Lower leg skin (tissue), 4 donors: ENCODE measurements around the gene DTNBP1. TPM values are rescaled to one million over a fixed set of nuclear protein-coding genes. Genes with fewer than 3 reads are reported as not detected.
"Not testable (repeated sequence)": the region's sequence is repeated elsewhere in the genome, so short reads cannot be mapped to it uniquely, and the experiment has no call there.

Experiments used
- DNase-seq, 2 donors: peaks; one replicate each; pipeline ENCODE4 v3.0.0-alpha.2; 2019; ENCODE audit warnings: low spot score in 2 of 2
- H3K4me3 ChIP-seq: fragments of 200-600 bp; sonication (generic); 2 replicates; pipeline ENCODE4 v1.5.1; 2017; ENCODE audit warnings: mild to moderate bottlenecking, low read depth; ENCODE audit not compliant: poor library complexity, severe bottlenecking
- POLR2A ChIP-seq, 2 donors: fragments of 450-650 bp; IDR thresholded peaks; one replicate each; pipeline ENCODE4 v1.6.1; 2016 to 2017; ENCODE audit warnings: antibody characterized with exemption in 2 of 2, mild to moderate bottlenecking in 1 of 2, moderate library complexity in 1 of 2
- WGBS, 2 donors: methylation state at CpG; one replicate each; pipeline ENCODE4 v1.1.5; 2018; 5-methylcytosine and 5-hydroxymethylcytosine counted together
- intact Hi-C: fragments of 100-400 bp; cut with DNase I; formaldehyde crosslinking; loops from one replicate; pipeline ENCODE4 v1.15.0; 2023; ENCODE audit warnings: low total_unique reads
- total RNA-seq, 4 donors: library from RNA; depleted of rRNA; stranded (reverse); fragments of >200 nt; gene quantifications; one replicate each; pipeline ENCODE4 v1.1.0, GENCODE V29; 2016
- TF ChIP-seq, protein P1 (sequence below), 3 donors: fragments of 450-650 bp; IDR thresholded peaks; one replicate each; pipeline ENCODE4 v1.5.1; 2016; ENCODE audit warnings: antibody characterized with exemption in 3 of 3, mild to moderate bottlenecking in 3 of 3, moderate library complexity in 2 of 3

The DTNBP1 gene
- total RNA-seq, 4 donors from 2014 or later, result 9.4 to 13.2 (median 11.6) TPM

DNA sequence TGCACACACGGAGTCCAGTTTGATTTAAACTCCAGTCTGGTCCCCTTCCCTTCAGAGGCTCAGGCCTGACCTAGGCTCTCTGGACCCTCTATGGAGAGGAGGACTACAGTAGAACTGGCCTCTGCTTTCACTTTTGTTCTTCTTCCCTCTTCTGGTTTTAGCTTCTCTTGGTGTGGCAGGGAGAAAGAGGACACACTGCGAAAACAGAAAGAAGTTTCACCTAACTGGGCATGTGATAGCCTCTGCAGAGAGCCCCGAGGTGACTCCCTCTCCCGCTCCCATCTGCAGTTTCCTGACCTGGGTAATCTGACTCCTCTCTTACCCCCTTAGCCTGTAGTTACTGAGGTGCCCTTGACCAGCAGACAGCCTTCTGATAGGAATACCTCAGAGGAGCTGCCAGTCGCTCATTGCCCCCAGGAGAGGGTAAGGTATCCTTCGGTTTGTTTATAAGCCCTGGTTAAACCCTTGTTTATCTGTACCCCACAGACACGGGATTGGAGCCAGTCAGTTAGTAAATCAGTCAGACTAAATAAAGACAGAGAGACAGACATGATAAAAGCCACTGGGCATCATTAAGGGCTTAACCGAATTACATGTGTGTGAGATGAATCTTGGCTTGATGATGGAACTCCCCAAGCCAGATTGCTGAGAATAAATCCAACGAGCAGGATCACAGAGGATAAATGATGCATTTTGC, 12.0 kb upstream of the DTNBP1 start:
- TF ChIP-seq, protein P1, sequence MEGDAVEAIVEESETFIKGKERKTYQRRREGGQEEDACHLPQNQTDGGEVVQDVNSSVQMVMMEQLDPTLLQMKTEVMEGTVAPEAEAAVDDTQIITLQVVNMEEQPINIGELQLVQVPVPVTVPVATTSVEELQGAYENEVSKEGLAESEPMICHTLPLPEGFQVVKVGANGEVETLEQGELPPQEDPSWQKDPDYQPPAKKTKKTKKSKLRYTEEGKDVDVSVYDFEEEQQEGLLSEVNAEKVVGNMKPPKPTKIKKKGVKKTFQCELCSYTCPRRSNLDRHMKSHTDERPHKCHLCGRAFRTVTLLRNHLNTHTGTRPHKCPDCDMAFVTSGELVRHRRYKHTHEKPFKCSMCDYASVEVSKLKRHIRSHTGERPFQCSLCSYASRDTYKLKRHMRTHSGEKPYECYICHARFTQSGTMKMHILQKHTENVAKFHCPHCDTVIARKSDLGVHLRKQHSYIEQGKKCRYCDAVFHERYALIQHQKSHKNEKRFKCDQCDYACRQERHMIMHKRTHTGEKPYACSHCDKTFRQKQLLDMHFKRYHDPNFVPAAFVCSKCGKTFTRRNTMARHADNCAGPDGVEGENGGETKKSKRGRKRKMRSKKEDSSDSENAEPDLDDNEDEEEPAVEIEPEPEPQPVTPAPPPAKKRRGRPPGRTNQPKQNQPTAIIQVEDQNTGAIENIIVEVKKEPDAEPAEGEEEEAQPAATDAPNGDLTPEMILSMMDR (IDR thresholded peaks at IDR 0.05), result no peak
- TF ChIP-seq POLR2A (IDR thresholded peaks at IDR 0.05), result no peak
- WGBS, 2 donors, result 72 to 78% methylated on average over 9 of the region's 9 CpGs
- no peak for DNase-seq
- intact Hi-C loops, result no loop called here
- H3K4me3 ChIP-seq, result no peak overlapping the region

DNA sequence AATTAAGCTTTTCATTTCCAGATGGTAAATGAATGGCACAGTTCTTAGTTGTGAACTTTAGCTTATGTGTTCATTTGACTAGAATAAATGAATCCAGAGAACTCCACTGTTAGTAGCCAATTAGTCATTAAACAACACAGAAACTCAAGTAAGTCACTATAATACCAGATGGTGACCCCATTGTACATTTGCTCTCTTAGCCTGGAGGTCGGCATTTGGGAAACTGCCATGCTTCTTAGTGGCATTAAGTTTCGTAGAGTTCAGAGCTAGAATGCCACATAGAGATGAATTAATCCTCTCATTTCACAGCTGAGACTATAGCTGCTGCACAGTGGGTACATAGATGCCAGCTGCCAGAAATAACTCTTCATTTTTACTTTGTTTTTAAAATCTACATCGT, 10.8 kb upstream of the DTNBP1 start:
- DNase-seq, result no peak
- TF ChIP-seq, protein P1 (IDR thresholded peaks at IDR 0.05), result no peak
- TF ChIP-seq POLR2A (IDR thresholded peaks at IDR 0.05), result no peak
- 75 to 84% methylated on average over 3 of the region's 3 CpGs for WGBS, 2 donors
- intact Hi-C loops, result no loop called here
- no peak overlapping the region for H3K4me3 ChIP-seq

DNA sequence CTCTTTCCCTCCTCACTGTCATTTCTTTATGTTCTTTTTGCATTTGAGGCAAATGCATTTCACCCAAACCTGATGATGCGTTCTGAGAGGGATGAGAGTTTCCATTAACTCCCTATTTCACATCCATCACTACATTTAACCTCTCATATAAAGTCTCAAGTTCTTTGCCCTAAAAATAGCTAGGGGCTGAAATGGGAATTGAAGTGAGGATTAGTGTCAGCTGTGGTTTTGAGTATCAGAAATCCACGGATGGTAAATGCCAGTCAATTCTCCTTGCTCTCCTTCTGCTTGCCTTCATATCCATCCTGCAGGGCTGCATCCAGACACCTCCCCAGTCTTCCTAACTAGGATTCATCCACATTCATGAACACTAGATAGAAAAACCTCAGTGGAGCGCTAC, 10.0 kb upstream of the DTNBP1 start:
- no peak overlapping the region for H3K4me3 ChIP-seq
- 70 to 81% methylated on average over 3 of the region's 3 CpGs for WGBS, 2 donors
- TF ChIP-seq, protein P1 (IDR thresholded peaks at IDR 0.05), result no peak
- no peak for TF ChIP-seq POLR2A (IDR thresholded peaks at IDR 0.05)
- DNase-seq, result no peak
- intact Hi-C loops, result no loop called here

GRCh38 chr6:15672291-15672690, 9.5 kb upstream of the DTNBP1 start:
- no peak overlapping the region for H3K4me3 ChIP-seq
- TF ChIP-seq, protein P1 (IDR thresholded peaks at IDR 0.05), result no peak
- TF ChIP-seq POLR2A (IDR thresholded peaks at IDR 0.05), result no peak
- no peak for DNase-seq
- intact Hi-C loops, result no loop called here
- WGBS, 2 donors, result 90 to 100% methylated on average over 1 of the region's 1 CpG

DNA sequence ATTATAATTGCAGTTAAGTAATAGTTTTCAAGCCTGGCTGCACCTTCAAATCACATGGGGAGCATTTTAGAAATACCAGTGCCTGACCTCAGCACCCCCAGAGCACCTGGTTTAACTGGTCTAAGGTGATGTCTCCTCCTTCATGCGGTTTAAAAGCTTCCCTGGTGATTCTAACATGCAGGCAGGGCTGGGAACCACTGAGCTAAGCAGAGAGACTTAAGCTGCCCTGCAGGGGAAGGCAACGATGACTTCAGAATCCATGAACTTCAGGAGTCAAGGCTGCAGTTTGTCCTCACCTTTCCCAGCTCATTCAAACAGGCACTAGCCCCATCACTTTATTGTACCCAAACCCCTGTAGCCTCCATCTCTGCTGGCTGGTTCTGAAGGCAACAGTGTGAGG, 6.1 kb upstream of the DTNBP1 start:
- no peak for TF ChIP-seq POLR2A (IDR thresholded peaks at IDR 0.05)
- TF ChIP-seq, protein P1 (IDR thresholded peaks at IDR 0.05), result no peak
- DNase-seq, result no peak
- H3K4me3 ChIP-seq, result no peak overlapping the region
- intact Hi-C loops, result no loop called here
- WGBS, 2 donors, result 66 to 74% methylated on average over 2 of the region's 2 CpGs

DNA sequence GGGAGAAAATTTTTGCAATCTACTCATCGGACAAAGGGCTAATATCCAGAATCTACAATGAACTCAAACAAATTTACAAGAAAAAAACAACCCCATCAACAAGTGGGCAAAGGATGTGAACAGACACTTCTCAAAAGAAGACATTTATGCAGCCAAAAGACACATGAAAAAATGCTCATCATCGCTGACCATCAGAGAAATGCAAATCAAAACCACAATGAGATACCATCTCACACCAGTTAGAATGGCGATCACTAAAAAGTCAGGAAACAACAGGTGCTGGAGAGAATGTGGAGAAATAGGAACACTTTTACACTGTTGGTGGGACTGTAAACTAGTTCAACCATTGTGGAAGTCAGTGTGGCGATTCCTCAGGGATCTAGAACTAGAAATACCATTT, 4.1 kb upstream of the DTNBP1 start:
- WGBS, 2 donors, result 96 to 100% methylated on average over 3 of the region's 4 CpGs
- DNase-seq, intact Hi-C loops, H3K4me3 ChIP-seq: not testable (repeated sequence)
